Fibroblast of mammary gland (primary cell): ENCODE measurements around the gene PBLD.

Experiments used
- DNase-seq: peaks from one replicate; pipeline ENCODE4 v3.0.0-alpha.2; 2010; ENCODE audit warnings: low read depth
- H3K4me3 ChIP-seq: 2 replicates; pipeline ENCODE4 v1.5.1; 2011; ENCODE audit warnings: low read depth, mild to moderate bottlenecking, low read length, moderate library complexity; ENCODE audit not compliant: control insufficient read depth
- CTCF ChIP-seq: conservative IDR thresholded peaks from 2 replicates; pipeline ENCODE4 v1.5.1; 2011; ENCODE audit warnings: low read depth, low read length, inconsistent platforms; ENCODE audit not compliant: control insufficient read depth, insufficient read depth

Gene PBLD

GRCh38 chr10:68342909-68343516, 10.3 kb upstream of the PBLD start:
- H3K4me3 ChIP-seq: no peak overlapping the region
- TF ChIP-seq CTCF: no peak
- no peak for DNase-seq

GRCh38 chr10:68340358-68341080, 7.8 kb upstream of the PBLD start:
- TF ChIP-seq CTCF: no peak
- DNase-seq: no peak
- H3K4me3 ChIP-seq: no peak overlapping the region

GRCh38 chr10:68336754-68337351, 4.1 kb upstream of the PBLD start:
- no peak overlapping the region for H3K4me3 ChIP-seq
- DNase-seq: no peak
- no peak for TF ChIP-seq CTCF

GRCh38 chr10:68334672-68335467, 2.1 kb upstream of the PBLD start:
- no peak for DNase-seq
- TF ChIP-seq CTCF: no peak
- peak overlapping the region; percentile 91 for H3K4me3 ChIP-seq

DNA sequence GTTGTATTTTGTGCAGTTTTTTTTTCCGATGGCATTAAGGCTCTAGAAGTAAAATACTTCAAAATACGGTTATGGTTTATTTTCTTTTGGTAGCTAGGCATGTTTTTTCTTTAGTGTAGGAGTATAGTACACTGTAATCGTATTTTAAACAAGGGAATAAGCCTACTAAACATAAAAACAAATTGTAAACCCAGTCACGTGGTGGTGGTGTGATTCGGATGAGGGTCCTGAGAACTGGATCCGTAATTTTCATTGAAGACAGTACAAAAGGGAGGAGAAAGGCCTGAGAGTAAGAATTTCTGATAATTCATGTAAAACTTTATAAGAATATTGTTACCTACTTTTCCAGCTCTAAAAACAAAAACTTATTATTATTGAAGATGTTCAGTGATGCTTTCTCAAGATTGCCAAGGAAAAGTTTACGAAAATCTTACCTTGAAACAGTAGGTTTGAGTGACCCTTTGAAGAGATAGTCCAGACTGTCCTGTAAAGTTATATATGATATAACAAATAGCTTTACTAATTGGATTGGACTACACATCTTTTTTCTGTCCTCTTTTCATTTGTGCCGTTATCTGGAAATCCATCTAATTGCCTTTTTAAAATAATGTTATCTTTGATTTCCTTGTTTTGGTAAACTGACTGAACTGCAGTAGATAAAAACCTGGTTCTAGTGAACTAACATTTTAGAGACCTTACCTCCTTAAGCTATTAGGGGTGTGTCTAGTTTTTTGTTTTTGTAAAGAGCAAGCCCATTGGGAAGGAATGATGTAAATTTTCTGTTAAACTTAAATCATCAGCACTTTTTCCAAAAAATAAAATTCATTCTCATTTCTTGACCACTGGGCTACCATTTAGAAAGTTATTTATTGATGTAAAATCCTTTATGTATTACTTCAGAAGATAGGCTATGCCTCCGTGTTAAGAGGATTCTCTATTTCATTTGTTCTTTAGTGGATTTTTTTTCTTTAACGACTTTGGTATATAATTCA, 1.0 kb upstream of the PBLD start:
- no peak for TF ChIP-seq CTCF
- DNase-seq: peak; percentile 12
- peak overlapping the region; percentile 91 for H3K4me3 ChIP-seq

- TF ChIP-seq CTCF: no peak
- H3K4me3 ChIP-seq: peak overlapping the region; percentile 91
Observed at GRCh38 chr10:68333058-68333395, 299 bp upstream of the PBLD start.

More at GRCh38 chr10:68333058-68333395, 299 bp upstream of the PBLD start:
- peak; percentile 64 for DNase-seq
